ENCODE results near the gene PLEKHG5. TPM values are rescaled to one million over a fixed set of nuclear protein-coding genes. Genes with fewer than 3 reads are reported as not detected.

PLEKHG5 gene
- total and polyA plus RNA-seq, 10 of the 15 experiments (the other 5 are each of a cell fraction or from before 2014, with no cell fraction given) = 0.04 to 1.1 (median 0.18) TPM; not detected in 1

- no peak for TF ChIP-seq CUX1 (IDR thresholded peaks at IDR 0.05; ENCODE audit: insufficient replicate concordance, low read depth, low read length)
- TF ChIP-seq CEBPB (IDR thresholded peaks at IDR 0.05; ENCODE audit: borderline replicate concordance in 1 of 2, low read depth in 2 of 2, low read length in 2 of 2) = no peak
- TF ChIP-seq ZNF592 (IDR thresholded peaks at IDR 0.05) = no peak
- no peak for TF ChIP-seq SREBF2 (IDR thresholded peaks at IDR 0.05; ENCODE audit: low read length)
- no peak for TF ChIP-seq REST (IDR thresholded peaks at IDR 0.05; ENCODE audit: low read depth, low read length)
Observed at GRCh38 chr1:6506210-6507036, 15.0 kb upstream of the PLEKHG5 start (continued).

All from GM12878 (cell line).